ENCODE results near the gene PPM1B. TPM values are rescaled to one million over a fixed set of nuclear protein-coding genes. Genes with fewer than 3 reads are reported as not detected.

Gene PPM1B
- total and polyA plus RNA-seq, 4 donors = 48.2 to 94.1 (median 76.2) TPM

- no peaks in the 10 kb centered on the region for H3K27me3 ChIP-seq (ENCODE audit: control insufficient read depth, insufficient read depth, low read length)
Measured at GRCh38 chr2:44150473-44150872, 18.2 kb upstream of the PPM1B start.

DNA sequence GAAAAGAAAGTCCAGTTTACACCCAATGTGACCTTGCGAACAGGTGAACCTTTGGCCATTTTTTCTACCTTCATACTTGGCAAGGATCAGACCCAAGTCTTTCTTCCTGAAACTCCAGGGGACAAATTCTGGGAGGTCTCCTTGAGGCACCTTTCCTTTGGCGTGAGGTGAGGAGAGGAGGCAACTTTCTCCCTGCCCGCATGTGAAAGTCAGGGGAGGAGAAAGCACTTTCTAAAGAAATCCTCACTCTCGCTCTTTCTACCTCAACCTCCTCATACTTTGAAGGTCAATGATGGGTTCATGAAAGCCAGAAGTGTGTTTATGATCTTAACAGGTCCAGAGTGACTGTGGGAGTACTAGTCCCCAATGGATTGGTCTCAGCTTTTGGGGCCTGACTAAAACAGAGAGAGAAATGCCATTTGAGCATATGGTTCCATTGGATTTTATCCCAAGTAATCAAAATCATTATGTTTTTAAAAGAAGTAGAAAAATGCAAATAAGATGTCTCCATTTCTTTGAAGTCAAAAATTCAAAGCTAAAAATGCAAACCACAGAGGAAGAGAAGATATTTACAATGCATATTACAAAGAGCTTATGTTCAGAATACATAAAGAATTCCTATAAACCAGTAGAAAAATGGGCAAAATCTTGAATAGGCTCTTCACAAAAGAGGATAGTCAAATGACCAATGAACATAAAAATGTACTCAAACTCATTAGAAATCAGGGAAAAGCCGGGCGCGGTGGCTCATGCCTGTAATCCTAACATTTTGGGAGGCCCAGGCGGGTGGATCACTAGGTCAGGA lies 15.6 kb upstream of the PPM1B start:
- Histone ChIP-seq H3K4me3 (ENCODE audit: low read depth, low read length) (no peak overlapping the region), H3K27me3 (ENCODE audit: control insufficient read depth, insufficient read depth, low read length) (no peaks in the 10 kb centered on the region), H3K27ac (ENCODE audit: low read depth, low read length) (no peak overlapping the region), H3K4me1 (ENCODE audit: control insufficient read depth, insufficient read depth, low read length) (no peaks in the 10 kb centered on the region), H3K9me3 (ENCODE audit: control insufficient read depth, insufficient read depth, low read length) (no peaks in the 10 kb centered on the region), H3K36me3 (ENCODE audit: control insufficient read depth, insufficient read depth, low read length) (no peaks in the 10 kb centered on the region)
- peak in 1 of 6 donors; percentile 76 for DNase-seq (ENCODE audit: low read depth in 4 of 6, low spot score in 6 of 6)
- WGBS (ENCODE audit: insufficient coverage) = 100% methylated on average over 4 of the region's 8 CpGs

More at GRCh38 chr2:44150473-44150872, 18.2 kb upstream of the PPM1B start:
- DNase-seq (ENCODE audit: low read depth in 4 of 6, low spot score in 6 of 6) = no peak
- 91% methylated on average over 3 of the region's 3 CpGs for WGBS (ENCODE audit: insufficient coverage)
- no peak overlapping the region for H3K4me3 ChIP-seq (ENCODE audit: low read depth, low read length)
- no peaks in the 10 kb centered on the region for H3K9me3 ChIP-seq (ENCODE audit: control insufficient read depth, insufficient read depth, low read length)
- H3K27ac ChIP-seq (ENCODE audit: low read depth, low read length) = no peak overlapping the region
- no peaks in the 10 kb centered on the region for H3K4me1 ChIP-seq (ENCODE audit: control insufficient read depth, insufficient read depth, low read length)
- H3K36me3 ChIP-seq (ENCODE audit: control insufficient read depth, insufficient read depth, low read length) = no peaks in the 10 kb centered on the region

GRCh38 chr2:44155666-44156446 lies 12.8 kb upstream of the PPM1B start:
- Histone ChIP-seq H3K27me3 (ENCODE audit: control insufficient read depth, insufficient read depth, low read length) (no peaks in the 10 kb centered on the region), H3K27ac (ENCODE audit: low read depth, low read length) (no peak overlapping the region), H3K36me3 (ENCODE audit: control insufficient read depth, insufficient read depth, low read length) (no peaks in the 10 kb centered on the region), H3K9me3 (ENCODE audit: control insufficient read depth, insufficient read depth, low read length) (no peaks in the 10 kb centered on the region), H3K4me3 (ENCODE audit: low read depth, low read length) (no peak overlapping the region), H3K4me1 (ENCODE audit: control insufficient read depth, insufficient read depth, low read length) (no peaks in the 10 kb centered on the region)
- 93% methylated on average over 3 of the region's 5 CpGs for WGBS (ENCODE audit: insufficient coverage)
- DNase-seq (ENCODE audit: low read depth in 4 of 6, low spot score in 6 of 6) = no peak

GRCh38 chr2:44163777-44164176 lies 4.9 kb upstream of the PPM1B start:
- Histone ChIP-seq H3K36me3 (ENCODE audit: control insufficient read depth, insufficient read depth, low read length) (no peaks in the 10 kb centered on the region), H3K4me1 (ENCODE audit: control insufficient read depth, insufficient read depth, low read length) (no peaks in the 10 kb centered on the region), H3K27ac (ENCODE audit: low read depth, low read length) (no peak overlapping the region), H3K27me3 (ENCODE audit: control insufficient read depth, insufficient read depth, low read length) (no peaks in the 10 kb centered on the region), H3K9me3 (ENCODE audit: control insufficient read depth, insufficient read depth, low read length) (peaks cover 3% of the 10 kb centered on the region), H3K4me3 (ENCODE audit: low read depth, low read length) (no peak overlapping the region)
- DNase-seq (ENCODE audit: low read depth in 4 of 6, low spot score in 6 of 6) = no peak
- WGBS (ENCODE audit: insufficient coverage) = no CpG with 5 or more reads among the region's 2 CpGs

- no peak overlapping the region for H3K4me3 ChIP-seq (ENCODE audit: low read depth, low read length)
- no peak for DNase-seq (ENCODE audit: low read depth in 4 of 6, low spot score in 6 of 6)
- H3K27ac ChIP-seq (ENCODE audit: low read depth, low read length) = no peak overlapping the region
- peaks cover 3% of the 10 kb centered on the region for H3K9me3 ChIP-seq (ENCODE audit: control insufficient read depth, insufficient read depth, low read length)
- H3K36me3 ChIP-seq (ENCODE audit: control insufficient read depth, insufficient read depth, low read length) = no peaks in the 10 kb centered on the region
- no peaks in the 10 kb centered on the region for H3K27me3 ChIP-seq (ENCODE audit: control insufficient read depth, insufficient read depth, low read length)
- no CpG with 5 or more reads among the region's 3 CpGs for WGBS (ENCODE audit: insufficient coverage)
- H3K4me1 ChIP-seq (ENCODE audit: control insufficient read depth, insufficient read depth, low read length) = no peaks in the 10 kb centered on the region
Measured at GRCh38 chr2:44164617-44165016, 4.1 kb upstream of the PPM1B start.

- Histone ChIP-seq H3K4me1 (ENCODE audit: control insufficient read depth, insufficient read depth, low read length) (no peaks in the 10 kb centered on the region), H3K36me3 (ENCODE audit: control insufficient read depth, insufficient read depth, low read length) (no peaks in the 10 kb centered on the region), H3K27me3 (ENCODE audit: control insufficient read depth, insufficient read depth, low read length) (no peaks in the 10 kb centered on the region), H3K4me3 (ENCODE audit: low read depth, low read length) (no peak overlapping the region), H3K27ac (ENCODE audit: low read depth, low read length) (no peak overlapping the region), H3K9me3 (ENCODE audit: control insufficient read depth, insufficient read depth, low read length) (peaks cover 3% of the 10 kb centered on the region)
- 33% methylated on average over 19 of the region's 23 CpGs for WGBS (ENCODE audit: insufficient coverage)
- DNase-seq (ENCODE audit: low read depth in 4 of 6, low spot score in 6 of 6) = no peak
Measured at GRCh38 chr2:44166096-44166495, 2.6 kb upstream of the PPM1B start.

- Histone ChIP-seq H3K36me3 (ENCODE audit: control insufficient read depth, insufficient read depth, low read length) (no peaks in the 10 kb centered on the region), H3K4me1 (ENCODE audit: control insufficient read depth, insufficient read depth, low read length) (peaks cover 3% of the 10 kb centered on the region), H3K9me3 (ENCODE audit: control insufficient read depth, insufficient read depth, low read length) (peaks cover 3% of the 10 kb centered on the region), H3K27ac (ENCODE audit: low read depth, low read length) (peak overlapping the region; percentile 99), H3K27me3 (ENCODE audit: control insufficient read depth, insufficient read depth, low read length) (no peaks in the 10 kb centered on the region), H3K4me3 (ENCODE audit: low read depth, low read length) (peak overlapping the region; percentile 77)
- WGBS (ENCODE audit: insufficient coverage) = 21% methylated on average over 13 of the region's 18 CpGs
- peak in 1 of 6 donors; percentile 5 for DNase-seq (ENCODE audit: low read depth in 4 of 6, low spot score in 6 of 6)
Measured at GRCh38 chr2:44167311-44167907, 1.3 kb upstream of the PPM1B start.

DNA sequence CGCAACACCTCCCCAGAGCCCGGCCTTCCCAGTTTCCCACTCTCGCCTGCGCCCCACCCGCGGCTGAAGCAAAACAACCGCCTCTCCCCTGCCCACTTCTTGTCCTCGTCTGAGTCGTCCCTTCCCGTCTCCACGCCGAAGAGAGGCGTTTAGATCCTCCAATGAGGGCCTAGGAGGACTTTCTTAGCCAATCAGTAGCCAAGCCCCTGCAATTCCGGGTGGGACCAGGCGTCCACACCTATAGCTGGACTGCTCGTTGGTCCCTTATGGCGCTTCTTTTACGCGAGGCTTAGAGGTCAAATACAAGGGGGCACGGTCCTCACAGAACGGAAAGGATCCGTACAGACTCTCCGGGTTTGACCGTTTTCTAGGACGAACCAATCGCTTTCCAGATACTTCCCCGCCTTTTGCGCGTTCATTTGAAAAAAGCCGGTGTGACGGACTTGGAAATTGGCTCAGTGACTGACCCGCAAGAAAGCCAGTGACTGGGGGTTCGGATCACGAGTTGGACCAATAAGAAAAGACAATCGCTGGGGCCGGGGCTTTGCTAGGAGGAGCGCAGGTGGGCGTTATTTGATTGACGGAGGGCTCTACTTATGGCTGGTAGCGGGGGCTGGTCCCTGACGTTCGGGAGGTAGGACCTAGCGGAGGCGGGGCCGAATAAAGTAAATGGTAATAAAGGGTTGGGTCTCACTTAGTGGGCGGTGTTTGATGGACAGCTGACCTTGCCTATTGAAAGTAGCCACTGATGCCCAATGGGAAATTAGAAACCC lies 581 bp upstream of the PPM1B start:
- H3K9me3 ChIP-seq (ENCODE audit: control insufficient read depth, insufficient read depth, low read length) = peaks cover 3% of the 10 kb centered on the region
- H3K27ac ChIP-seq (ENCODE audit: low read depth, low read length) = peak overlapping the region; percentile 99
- no peaks in the 10 kb centered on the region for H3K27me3 ChIP-seq (ENCODE audit: control insufficient read depth, insufficient read depth, low read length)
- peaks cover 3% of the 10 kb centered on the region for H3K4me1 ChIP-seq (ENCODE audit: control insufficient read depth, insufficient read depth, low read length)
- H3K36me3 ChIP-seq (ENCODE audit: control insufficient read depth, insufficient read depth, low read length) = no peaks in the 10 kb centered on the region
- under 1% methylated on average over 46 of the region's 46 CpGs for WGBS (ENCODE audit: insufficient coverage)
- peak overlapping the region; percentile 77 for H3K4me3 ChIP-seq (ENCODE audit: low read depth, low read length)
- DNase-seq (ENCODE audit: low read depth in 4 of 6, low spot score in 6 of 6) = peak; percentile 96 to 100 (median 99)

Measured in spinal cord (tissue), 10 donors.